ENCODE measurements around the gene UROS. TPM values are rescaled to one million over a fixed set of nuclear protein-coding genes. Genes with fewer than 3 reads are reported as not detected.
A peak's percentile ranks its signal among the peaks of the same experiment; 100 is the strongest.

The UROS gene
- total and polyA plus RNA-seq, 2 donors (not counting 3 experiments of a cell fraction or from before 2014, with no cell fraction given): 38.4 to 42.0 TPM

DNA sequence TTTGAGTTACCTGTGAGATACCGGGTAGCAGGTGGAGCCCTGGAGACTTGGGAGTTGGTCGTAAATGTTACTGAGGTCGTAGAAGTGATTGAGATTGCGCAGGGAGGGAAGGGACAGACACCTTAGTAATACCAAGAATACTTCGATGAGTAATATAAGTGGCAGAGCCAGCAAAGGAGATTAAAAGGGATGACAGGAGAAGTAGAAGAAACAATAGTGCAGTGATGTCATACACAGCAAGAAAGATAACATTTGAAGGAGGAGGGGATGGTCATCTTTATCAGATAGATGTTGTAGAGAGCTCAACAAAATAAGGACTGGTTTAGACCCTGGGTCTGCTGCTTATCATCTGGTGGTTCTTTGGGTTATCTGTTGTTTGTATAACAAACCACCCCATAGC, 5.3 kb upstream of the UROS start:
- no peaks in the 10 kb centered on the region for H3K27me3 ChIP-seq (ENCODE audit: control insufficient read depth in 2 of 2, insufficient read depth in 2 of 2, low read length in 2 of 2)
- H3K36me3 ChIP-seq (ENCODE audit: control insufficient read depth in 2 of 2, extremely low read depth in 1 of 2, insufficient read depth in 2 of 2, low read length in 2 of 2): peaks cover 10 to 23% of the 10 kb centered on the region in 2 experiments
- no peaks in the 10 kb centered on the region for H4K20me1 ChIP-seq (replicated peaks; ENCODE audit: control insufficient read depth, extremely low read depth, insufficient read depth, low read length)
- TF ChIP-seq FOS (IDR thresholded peaks at IDR 0.05; ENCODE audit: borderline replicate concordance, insufficient read depth, low read length) (no peak), POLR2A (IDR thresholded peaks at IDR 0.05; ENCODE audit: low read depth, low read length) (no peak)
- no peaks in the 10 kb centered on the region for H3K9me3 ChIP-seq (replicated peaks; ENCODE audit: control insufficient read depth, insufficient read depth, low read length)
- dilution Hi-C loops (cut with MboI; ENCODE audit: extremely low pct_ligation_motif_present, low sequenced_read_pairs) (no loop called here), intact Hi-C loops (cut with micrococcal nuclease) (no loop called here)
- CTCF ChIA-PET: no interaction called here
- H3K4me3 ChIP-seq (replicated peaks in 1 of 3; ENCODE audit: insufficient read depth in 1 of 3, low read depth in 1 of 3, low read length in 3 of 3): no peak overlapping the region
- H3K9ac ChIP-seq (replicated peaks; ENCODE audit: extremely low read depth, insufficient read depth, low read length): no peak overlapping the region
- H3K4me2 ChIP-seq (ENCODE audit: insufficient read depth, low read length): no peak overlapping the region
- H3K79me2 ChIP-seq (ENCODE audit: control insufficient read depth, insufficient read depth, low read length): peaks cover 35% of the 10 kb centered on the region
- H3K9me1 ChIP-seq (replicated peaks; ENCODE audit: control insufficient read depth, extremely low read depth, insufficient read depth, low read length): no peaks in the 10 kb centered on the region
- H3K4me1 ChIP-seq (ENCODE audit: control insufficient read depth, extremely low read depth, insufficient read depth, low read length): peaks cover 12% of the 10 kb centered on the region
- no peak overlapping the region for H2AFZ ChIP-seq (ENCODE audit: low read depth, low read length)
- no peak overlapping the region for H3K27ac ChIP-seq (ENCODE audit: insufficient read depth, low read depth, low read length)
- BruUV-seq (replicated peaks): no TSS peak
- POLR2A ChIA-PET: no interaction called here
- FAIRE-seq (peak; percentile 8), DNase-seq (ENCODE audit: low read depth, low spot score) (no peak)

DNA sequence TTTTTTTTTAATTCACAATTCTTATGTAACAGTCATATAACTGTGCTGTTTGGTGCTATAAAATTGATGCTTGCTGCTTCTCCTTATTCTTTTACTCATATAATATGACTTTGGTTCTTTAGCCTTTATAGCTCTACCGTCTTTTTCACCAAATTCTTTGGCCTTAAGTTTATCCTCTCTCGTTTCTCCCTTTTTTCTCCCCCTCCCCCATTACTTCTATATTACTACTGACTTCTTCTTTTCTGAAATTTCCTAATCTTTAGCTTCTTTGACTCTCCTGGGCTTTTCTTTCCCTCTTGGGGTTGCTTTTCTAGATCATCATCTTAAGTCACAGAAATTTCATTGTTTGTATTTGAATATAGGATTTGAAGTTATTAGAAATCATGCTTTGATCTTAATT, 4.1 kb upstream of the UROS start:
- dilution Hi-C loops (cut with MboI; ENCODE audit: extremely low pct_ligation_motif_present, low sequenced_read_pairs): no loop called here
- FAIRE-seq: no peak

More for the DNA sequence above, 4.1 kb upstream of the UROS start:
- no peaks in the 10 kb centered on the region for H3K27me3 ChIP-seq (ENCODE audit: control insufficient read depth in 2 of 2, insufficient read depth in 2 of 2, low read length in 2 of 2)
- TF ChIP-seq POLR2AphosphoS5 (IDR thresholded peaks at IDR 0.05; ENCODE audit: insufficient read depth, low read depth, low read length) (no peak), EZH2 (IDR thresholded peaks at IDR 0.05; ENCODE audit: borderline replicate concordance, low read depth, low read length, severe bottlenecking) (no peak), JUN (IDR thresholded peaks at IDR 0.05; ENCODE audit: borderline replicate concordance, insufficient read depth, insufficient read length, low read depth) (no peak), FOS (IDR thresholded peaks at IDR 0.05; ENCODE audit: borderline replicate concordance, insufficient read depth, low read length) (no peak), GATA2 (IDR thresholded peaks at IDR 0.05; ENCODE audit: insufficient read depth, insufficient read length, low read depth, low read length) (no peak), MYC (IDR thresholded peaks at IDR 0.05; ENCODE audit: low read depth, low read length) (no peak), POLR2A (IDR thresholded peaks at IDR 0.05; ENCODE audit: low read depth, low read length) (no peak)
- TF ChIP-seq, protein P1, sequence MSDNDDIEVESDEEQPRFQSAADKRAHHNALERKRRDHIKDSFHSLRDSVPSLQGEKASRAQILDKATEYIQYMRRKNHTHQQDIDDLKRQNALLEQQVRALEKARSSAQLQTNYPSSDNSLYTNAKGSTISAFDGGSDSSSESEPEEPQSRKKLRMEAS (IDR thresholded peaks at IDR 0.05; ENCODE audit: insufficient read depth, insufficient read length): no peak
- TF ChIP-seq, protein P2, sequence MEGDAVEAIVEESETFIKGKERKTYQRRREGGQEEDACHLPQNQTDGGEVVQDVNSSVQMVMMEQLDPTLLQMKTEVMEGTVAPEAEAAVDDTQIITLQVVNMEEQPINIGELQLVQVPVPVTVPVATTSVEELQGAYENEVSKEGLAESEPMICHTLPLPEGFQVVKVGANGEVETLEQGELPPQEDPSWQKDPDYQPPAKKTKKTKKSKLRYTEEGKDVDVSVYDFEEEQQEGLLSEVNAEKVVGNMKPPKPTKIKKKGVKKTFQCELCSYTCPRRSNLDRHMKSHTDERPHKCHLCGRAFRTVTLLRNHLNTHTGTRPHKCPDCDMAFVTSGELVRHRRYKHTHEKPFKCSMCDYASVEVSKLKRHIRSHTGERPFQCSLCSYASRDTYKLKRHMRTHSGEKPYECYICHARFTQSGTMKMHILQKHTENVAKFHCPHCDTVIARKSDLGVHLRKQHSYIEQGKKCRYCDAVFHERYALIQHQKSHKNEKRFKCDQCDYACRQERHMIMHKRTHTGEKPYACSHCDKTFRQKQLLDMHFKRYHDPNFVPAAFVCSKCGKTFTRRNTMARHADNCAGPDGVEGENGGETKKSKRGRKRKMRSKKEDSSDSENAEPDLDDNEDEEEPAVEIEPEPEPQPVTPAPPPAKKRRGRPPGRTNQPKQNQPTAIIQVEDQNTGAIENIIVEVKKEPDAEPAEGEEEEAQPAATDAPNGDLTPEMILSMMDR (IDR thresholded peaks at IDR 0.05; ENCODE audit: extremely low read depth in 1 of 2, insufficient read depth in 1 of 2, low read depth in 1 of 2, low read length in 2 of 2): no peak
- H3K9me3 ChIP-seq (replicated peaks; ENCODE audit: control insufficient read depth, insufficient read depth, low read length): no peaks in the 10 kb centered on the region
- no peak overlapping the region for H2AFZ ChIP-seq (ENCODE audit: low read depth, low read length)
- CTCF ChIA-PET: interaction anchor here (0.6 kb wide), 1 partner anchor 26 kb away, joined by 4 read pairs; no protein-coding TSS in a partner anchor
- DNase-seq (ENCODE audit: low read depth, low spot score): no peak
- H3K79me2 ChIP-seq (ENCODE audit: control insufficient read depth, insufficient read depth, low read length): peaks cover 38% of the 10 kb centered on the region
- H3K4me2 ChIP-seq (ENCODE audit: insufficient read depth, low read length): no peak overlapping the region
- peaks cover 7 to 19% of the 10 kb centered on the region in 2 experiments for H3K36me3 ChIP-seq (ENCODE audit: control insufficient read depth in 2 of 2, extremely low read depth in 1 of 2, insufficient read depth in 2 of 2, low read length in 2 of 2)
- BruUV-seq (replicated peaks): no TSS peak
- no peaks in the 10 kb centered on the region for H3K9me1 ChIP-seq (replicated peaks; ENCODE audit: control insufficient read depth, extremely low read depth, insufficient read depth, low read length)
- no peak overlapping the region for H3K27ac ChIP-seq (ENCODE audit: insufficient read depth, low read depth, low read length)
- POLR2A ChIA-PET: no interaction called here
- intact Hi-C loops (cut with micrococcal nuclease): no loop called here
- H3K4me1 ChIP-seq (ENCODE audit: control insufficient read depth, extremely low read depth, insufficient read depth, low read length): peaks cover 13% of the 10 kb centered on the region
- no peak overlapping the region for H3K9ac ChIP-seq (replicated peaks; ENCODE audit: extremely low read depth, insufficient read depth, low read length)
- no peaks in the 10 kb centered on the region for H4K20me1 ChIP-seq (replicated peaks; ENCODE audit: control insufficient read depth, extremely low read depth, insufficient read depth, low read length)
- H3K4me3 ChIP-seq (replicated peaks in 1 of 3; ENCODE audit: insufficient read depth in 1 of 3, low read depth in 1 of 3, low read length in 3 of 3): no peak overlapping the region

All from endothelial cell of umbilical vein (primary cell).